ENCODE results near the gene LGR4.
A peak's percentile ranks its signal among the peaks of the same experiment; 100 is the strongest.

LGR4 gene

DNA sequence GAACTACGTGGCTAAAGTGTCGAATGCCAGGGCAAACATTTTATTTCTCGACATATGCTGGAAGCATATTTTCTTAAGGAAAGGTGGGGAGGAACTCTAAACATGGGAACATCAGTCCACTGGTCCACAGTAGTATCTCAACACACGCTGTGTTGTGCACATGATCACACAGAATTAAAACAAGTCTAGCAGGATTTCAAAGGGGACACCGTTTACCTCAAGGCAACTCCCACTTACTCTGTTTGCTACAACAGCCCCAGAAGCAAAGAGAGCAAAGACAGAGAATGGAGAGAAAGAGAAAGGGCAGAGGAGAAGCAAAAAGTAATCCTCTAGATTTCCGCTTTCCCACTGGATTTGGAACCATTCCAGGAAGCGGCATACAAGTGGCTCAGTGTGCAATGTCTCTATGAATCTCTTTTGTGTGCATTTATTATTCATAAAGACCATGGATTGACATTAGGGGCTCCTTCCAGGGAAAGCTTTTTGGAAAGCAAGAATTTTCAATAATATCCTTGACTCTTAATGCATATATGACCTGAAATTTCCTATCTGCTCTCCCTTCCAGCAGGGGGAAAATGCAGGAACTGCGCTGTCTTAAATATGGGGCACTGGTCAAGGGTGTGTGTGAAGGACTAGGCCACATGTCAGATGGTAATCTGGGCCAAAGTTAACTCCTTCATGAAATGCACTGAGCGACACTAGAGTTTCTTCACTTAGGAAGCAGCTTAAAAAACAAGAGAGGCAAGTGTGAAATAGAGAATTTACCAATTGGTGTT is 74.8 kb downstream of the LGR4 start:
- peak; percentile 53 for DNase-seq

DNA sequence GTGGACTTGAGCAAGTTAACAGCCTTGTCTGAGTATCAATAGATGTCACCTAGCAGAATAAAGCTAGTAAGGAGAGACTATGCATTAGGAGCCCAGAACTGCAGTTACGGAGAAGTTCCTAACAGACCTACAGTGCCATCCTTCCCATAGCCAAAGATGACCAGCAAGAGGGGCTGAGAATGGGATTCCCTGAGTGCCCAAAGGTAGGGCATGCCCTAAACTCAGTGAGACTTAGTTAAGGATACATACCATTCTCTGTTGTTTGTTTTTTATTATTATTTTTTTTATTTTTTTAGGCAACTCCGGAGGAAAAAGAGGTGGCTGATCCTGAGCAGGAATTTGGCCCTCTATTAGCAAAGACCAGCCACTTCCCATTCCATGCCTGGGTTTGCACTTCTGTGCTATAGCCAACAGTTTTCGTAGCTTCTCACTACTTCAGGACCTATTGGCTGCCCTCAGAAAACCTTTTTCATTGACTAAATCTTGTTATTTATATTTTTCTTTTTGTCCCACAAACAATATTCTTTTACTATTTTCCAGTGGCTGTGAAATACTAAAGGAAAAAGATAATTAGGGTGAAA is 76.2 kb downstream of the LGR4 start:
- no peak for DNase-seq

DNA sequence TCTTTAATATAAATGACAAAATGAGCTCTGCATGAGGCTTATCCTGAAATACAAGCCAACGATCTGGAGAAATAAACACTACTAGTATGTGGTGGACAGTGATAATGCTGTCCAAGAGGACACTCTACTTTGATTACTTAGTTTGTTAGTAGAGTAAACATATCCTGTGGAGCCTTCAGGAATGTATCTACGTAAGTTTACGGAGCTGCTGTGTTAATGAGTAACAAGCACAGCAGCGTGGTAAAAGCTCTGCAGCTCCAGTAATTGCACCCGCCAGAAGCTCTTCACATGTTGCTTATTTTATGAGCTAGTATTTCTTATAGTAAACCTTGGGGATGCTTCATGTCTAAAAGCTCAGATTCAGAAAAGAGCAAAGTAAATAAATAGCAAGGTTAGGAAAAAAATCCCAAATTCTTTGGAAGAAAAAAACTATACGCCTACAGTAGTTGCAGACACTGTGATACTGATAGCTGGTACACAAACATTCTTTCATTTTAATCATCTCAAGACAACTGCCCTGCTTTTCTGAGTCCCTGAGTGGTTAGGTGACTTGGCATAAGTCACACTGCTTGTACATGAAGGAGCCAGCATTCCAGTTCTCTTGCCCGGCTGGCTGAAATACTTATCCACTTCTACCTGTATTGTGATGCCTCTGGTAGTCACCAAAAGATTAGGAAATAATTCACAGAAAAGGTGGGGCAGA is 76.9 kb downstream of the LGR4 start:
- DNase-seq: no peak

DNA sequence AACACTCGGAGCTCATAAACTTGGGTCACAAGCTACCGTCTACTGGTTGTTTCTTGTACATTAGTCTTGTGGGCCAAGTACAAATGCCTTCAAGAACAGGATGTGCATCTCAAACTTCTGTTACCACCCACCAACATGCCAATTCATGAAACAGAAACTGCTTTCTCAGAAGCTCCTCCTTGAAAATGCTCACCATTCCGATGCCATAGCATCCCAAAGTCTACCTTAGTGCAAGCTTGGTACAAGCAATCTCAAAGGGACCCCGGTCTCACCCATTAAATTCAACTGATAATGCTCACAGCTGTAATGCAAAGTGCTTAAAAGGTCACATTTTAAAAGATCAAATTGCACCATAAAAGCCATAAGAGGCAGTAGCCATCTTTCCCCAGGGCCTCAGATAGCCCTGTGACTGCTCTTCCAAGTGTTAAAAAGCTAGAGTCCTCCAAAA is 77.8 kb downstream of the LGR4 start:
- DNase-seq: no peak

DNA sequence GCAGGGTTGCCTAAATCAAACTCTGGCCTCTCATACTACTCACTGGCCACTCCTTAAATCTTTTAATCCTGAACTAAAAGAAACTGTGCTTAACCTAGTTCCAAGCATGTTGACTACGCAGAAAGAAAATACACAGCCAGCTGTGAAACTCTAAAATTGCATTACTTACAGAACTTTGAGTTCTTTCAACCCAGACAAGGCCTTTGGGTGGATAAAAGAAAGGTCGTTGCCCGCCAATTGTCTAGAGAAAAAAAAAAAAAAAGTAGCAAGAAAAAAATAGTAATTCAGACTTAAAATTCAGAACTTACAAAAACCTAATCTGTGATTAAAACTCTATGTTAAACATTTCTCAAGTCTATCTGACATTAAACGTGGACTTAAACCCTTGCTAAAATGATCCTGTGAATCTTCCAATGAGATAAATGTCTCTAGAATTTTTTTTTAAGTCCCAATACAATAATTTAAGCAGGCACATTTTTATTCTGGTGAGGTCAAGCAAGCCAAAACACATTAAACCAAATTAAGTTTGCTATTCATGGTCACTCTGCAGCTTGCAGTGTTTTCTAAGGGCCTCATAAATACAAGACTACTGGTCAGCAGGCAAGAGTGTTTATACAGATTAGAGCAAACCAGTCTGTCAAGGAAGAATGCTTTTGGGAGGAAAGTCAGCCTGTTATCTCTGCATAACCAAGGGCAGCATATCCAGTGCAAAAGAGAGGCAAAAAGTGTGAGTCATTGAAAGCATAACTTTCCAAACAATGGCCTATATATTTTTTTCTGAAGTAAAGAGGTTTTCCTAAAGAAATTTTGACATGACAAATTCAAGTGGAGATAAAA is 80.1 kb downstream of the LGR4 start:
- DNase-seq: peak; percentile 87

DNA sequence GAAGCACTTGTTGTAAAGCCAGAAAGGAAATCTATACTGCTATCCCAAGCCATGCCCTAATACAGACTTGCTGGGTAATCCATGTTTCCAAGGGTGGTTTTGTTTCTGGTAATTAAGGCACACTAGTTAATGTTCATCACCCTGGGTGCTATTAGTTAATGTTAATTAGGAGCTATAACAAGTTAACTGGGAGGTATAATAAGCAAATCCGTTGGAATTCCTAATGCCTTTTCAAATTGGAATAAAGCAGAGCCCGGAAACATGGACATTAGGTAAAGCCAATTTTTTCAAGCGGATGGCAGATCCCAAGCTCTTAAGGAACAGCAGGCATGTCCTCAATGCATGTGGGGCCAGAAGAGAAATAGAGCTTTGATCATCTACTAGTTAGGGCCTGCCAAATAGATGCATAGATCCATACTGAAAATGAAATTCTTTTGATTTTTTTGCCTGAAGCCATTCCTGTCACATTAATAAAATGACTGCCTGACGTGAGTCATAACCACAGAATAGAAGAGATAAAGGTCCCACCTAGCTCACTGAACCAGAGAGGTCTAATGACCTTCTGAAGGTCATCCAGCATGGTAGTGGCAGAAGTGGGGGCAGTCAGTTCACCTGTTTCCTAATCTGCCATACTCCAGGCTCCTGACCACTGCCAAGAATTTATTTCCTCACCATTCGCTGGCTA is 81.1 kb downstream of the LGR4 start:
- DNase-seq: no peak

DNA sequence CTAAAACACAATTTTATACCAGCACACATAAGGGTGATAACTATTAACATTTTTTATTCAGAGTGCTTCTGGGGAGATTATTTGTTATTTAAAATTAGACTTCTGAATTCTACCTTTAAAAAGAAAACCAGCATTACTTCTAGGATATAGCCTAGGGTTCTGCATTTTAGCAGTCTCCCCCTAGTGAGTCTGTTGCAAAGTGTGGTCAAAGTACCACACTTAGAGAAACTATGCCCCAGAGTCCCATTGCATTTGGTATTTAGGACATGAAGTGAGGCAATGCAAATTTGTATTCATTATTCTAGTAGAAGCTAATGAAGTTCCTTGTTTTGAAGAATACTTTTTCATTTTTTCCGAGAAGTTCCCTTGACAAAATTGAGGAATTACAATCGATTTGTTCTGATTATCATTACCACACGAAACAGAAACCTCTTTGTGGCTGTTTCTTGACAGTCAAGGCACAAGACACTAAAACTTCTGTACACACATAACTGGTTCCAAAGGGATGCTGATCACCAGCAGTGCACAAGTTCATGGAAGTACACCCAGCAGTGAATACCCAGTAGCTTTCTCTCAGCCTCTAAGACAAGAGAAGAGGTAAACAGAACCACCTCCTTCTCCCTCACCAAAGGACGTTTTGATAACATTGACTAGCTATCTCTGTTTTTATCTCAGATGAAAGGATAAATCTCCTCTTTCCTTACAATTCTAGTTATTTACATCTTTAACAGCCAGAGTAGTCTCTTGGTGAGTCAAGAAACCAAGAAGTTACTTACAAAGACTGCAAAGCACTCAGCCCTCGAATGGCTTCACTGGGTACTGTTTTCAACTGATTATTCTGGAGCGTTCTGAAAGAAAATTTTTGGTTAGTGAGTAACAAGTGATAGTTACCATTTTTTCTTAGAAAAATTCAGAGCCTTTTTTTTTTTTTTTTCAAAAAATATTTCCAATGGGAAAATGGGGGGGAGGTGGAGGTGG is 82.0 kb downstream of the LGR4 start:
- peak; percentile 51 for DNase-seq

DNA sequence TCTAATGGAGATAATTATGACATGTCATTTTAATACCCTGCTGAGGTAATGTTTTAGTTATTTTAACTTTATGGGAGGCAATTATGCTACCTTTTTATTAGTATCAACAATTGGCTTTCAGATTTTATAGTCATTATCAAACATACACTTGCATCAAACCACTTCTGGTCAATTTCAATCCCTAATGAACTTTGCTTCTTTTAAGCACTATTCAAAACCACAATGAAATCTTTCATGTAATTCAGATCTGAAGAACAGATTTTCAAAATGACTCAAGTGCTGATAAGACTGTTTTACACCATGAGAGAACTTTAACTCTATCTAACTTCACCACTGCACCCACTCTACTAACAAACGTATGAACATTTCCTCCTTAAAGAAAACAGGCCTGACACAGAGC is 83.7 kb downstream of the LGR4 start:
- DNase-seq: peak; percentile 54

DNA sequence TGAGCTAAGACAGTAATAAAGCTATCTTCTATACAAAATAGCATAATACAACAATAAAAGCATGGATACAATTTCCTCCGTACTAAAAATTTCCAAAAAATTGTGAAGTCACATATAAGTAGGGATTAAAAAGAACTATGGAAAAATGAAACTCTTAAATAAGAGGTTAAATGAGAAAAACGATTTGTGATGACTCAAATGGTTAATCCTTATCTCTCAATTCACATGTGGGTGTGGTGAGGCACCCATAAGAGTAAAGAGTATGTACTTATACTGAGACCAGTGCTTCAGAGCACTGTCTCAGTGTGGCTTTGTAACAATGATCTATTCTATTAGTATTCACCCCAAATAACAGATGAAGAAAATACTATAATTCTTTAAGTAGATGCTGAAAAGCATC is 84.6 kb downstream of the LGR4 start:
- peak; percentile 82 for DNase-seq

DNA sequence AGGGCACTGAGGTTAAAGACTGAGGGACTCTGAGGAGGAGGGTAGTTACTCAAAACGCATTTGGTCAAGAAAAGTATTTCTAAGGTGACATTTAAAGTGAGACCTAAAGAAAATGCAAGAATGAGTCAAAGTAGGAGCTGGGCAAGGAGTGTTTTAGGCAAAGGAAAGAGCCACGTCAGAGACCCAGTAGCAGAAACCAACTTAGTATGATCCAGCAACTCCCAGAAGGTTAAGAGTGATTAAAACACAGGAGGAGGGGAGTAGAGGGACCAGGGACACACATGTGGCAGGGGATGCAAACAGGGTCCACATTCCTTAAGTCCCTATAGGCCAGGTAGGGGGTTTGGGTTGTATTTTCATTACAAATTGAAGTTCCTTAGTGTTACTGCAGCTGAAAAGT is 85.2 kb downstream of the LGR4 start:
- peak; percentile 34 for DNase-seq

DNA sequence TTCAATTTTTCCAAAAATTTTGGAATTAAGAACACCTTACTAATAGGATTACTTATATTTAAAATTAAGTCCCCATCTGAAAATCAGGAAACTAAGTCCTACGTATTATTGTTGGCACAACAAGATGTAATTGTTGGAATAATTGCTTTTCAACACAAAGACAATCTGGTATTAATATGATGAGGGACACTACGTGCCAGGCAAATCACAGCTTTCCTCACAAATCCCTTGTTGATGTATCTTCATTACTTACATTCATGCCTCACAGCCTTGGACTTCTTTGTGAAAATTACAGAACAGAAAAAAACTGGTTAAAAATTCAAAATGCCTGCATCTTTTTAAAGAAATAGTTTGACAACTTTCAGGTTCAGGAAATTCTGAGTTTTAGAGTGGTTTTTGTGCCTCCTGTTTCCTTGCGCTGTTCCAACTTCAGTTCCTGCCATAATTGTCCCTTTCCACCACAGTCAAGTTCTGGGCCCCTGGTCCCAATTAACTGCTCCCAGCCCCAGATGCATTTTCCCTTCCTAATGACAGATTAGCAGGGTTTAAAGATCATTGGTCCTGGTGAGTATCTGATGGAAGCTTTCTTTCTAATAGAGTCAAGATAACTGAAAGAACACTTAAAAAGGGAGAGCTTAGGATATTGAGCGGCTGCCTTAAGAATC is 86.3 kb downstream of the LGR4 start:
- DNase-seq: no peak

DNA sequence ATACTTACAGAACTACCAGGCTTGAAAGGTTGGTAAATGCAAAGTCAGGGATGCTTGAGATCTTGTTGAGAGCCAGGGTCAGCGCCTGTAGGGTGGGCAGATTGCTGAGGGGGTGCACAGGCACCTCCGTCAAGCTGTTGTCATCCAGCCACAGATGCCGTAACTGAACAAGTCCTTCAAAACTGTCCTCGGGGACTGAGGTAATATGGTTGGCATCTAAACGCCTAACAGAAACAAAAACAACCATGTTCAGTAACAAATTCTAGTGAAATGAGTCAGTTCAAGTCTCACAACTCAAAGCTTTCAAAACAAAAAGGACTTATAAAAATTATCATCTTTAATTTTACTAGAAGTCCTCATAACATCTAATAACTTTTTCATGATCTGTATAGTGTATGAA is 87.3 kb downstream of the LGR4 start:
- DNase-seq: no peak

DNA sequence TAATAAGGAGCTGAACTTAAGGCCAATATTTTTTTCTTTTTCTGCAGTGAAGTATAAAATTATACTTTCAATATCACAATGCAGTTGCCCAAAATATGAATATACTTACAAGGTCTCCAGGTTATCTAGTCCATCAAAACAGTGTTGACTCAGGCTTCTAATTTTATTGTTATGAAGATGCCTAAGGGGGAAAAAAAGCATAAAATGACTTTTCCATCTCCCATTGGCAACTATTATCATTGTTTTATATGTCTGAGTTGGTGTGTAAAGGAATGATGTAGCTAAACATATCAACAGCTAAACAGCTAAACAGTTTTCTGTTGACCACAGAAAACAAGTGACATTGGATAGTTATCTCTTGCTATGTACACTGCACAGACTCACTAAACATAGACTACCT is 88.4 kb downstream of the LGR4 start:
- DNase-seq: peak; percentile 22

DNA sequence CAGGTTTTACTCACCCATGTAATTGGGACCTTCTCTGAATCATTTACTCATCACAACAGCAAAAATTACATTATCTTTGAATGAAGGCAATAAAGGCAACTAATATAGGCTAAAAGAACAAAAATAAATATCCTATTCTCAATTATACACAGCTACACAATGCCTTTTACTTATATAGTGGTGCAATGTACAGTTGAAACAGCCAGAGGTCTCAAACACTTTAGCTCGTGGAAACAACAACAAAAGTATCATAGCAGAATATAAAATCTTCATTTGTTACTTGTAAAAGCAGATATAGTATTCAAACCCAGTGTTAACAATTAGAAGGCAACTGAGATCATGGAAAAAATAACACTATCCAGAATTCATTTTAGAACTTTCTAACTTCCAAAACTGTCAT is 88.9 kb downstream of the LGR4 start:
- peak; percentile 18 for DNase-seq

DNA sequence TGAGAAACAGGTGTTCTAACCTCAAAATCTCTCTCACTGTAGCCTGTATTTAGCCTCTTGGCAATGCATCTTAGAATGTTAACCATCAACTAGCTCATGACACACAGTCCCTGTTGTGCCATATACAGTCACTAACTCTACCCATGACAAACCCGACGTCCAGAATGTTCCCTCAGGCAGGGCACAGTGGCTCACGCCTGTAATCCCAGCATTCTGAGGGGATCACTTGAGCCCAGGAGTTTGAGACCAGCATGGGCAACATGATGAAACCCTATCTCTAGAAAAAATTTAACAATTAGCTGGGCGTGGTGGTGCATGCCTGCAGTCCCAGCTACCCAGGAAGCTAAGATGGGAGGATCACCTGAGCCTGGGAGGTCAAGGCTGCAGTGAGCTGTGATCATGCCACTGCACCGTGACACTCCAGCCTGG is 91.3 kb downstream of the LGR4 start:
- no peak for DNase-seq

DNA sequence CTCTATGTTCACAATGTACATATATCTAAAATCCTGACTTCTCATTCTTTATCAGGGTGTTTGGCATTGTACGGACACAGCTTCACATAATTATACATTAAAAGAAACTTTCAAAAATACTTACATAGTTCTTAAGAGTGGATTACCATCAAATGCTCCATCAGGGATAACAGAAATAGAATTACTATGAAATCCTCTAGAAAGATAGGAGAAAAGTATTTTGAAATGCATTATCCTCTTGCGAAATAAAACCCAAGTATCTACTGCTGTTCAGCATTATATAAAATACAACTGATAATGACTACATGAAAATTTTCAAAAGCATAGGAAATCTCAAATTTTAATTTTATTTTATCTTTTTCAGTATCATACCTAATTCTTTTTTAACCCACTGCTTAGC is 91.8 kb downstream of the LGR4 start:
- no peak for DNase-seq

DNA sequence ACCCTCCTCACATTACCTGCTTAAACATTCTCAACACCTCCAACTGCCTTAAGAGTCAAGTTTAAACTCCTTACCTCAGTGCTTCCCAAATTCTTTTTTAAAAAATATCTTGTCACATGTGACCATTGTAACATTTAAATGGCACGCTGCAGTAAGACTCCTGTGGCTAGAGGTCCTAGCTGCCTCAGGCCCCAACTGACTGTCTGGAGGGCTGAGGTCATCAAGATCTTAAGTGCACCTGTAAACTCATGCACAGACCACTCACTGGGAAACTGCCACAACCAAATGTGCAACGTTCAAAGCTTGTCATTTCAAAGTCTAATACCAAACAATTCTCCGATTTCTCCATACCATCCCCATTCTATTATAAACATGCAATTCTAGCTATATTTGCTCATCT is 93.1 kb downstream of the LGR4 start:
- DNase-seq: no peak

DNA sequence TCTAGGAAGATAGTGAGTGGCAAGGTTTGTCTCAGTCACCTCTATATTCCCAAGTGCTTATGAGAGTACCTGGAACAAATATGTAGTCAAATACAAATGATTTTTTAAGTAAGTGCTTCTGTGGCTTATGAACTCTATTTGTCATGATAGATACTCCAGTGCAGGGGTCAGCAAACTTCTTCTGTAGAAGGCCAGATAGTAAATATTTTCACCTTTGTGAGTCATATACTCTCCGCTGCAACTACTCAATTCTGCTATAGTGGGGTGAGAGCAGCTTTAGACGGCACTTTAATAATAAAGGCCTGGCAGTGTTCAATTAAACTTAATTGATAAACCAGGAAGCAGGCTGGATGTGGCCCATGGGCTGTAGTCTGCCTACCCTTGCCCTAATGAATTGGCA is 97.2 kb downstream of the LGR4 start:
- DNase-seq: no peak

DNA sequence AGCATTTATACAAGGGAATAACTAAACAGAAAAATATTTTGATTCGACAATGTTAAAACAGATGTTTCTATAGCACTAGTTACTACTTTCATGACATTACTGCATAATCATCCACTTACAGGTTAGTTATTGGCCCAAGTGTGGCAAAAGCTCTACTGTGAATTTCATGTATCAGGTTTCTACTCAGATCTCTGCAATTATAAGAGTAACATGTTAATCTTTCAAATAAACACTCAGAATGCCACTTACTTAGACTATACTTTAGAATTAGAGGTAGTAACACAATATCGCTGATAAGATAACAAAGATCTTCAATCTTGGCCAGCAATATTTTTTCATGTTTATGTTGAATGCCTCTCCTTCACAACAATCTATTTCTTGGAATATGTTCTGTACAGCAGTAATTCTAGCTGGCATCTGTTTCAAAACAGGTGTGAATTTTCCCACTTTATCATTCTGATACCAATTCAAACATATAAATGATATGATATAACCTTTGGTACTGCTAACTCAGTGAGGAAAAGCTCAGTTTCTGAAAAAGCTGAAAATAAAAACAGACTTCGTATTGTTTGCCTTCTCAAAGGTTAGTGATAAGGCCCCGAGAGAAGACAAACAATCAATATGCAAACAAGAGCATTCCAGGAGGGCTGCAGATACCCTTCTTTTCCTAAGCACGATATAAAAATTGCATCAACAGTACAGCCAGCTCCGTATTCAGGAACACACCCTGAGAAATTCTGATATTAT is 98.6 kb downstream of the LGR4 start:
- DNase-seq: no peak

DNA sequence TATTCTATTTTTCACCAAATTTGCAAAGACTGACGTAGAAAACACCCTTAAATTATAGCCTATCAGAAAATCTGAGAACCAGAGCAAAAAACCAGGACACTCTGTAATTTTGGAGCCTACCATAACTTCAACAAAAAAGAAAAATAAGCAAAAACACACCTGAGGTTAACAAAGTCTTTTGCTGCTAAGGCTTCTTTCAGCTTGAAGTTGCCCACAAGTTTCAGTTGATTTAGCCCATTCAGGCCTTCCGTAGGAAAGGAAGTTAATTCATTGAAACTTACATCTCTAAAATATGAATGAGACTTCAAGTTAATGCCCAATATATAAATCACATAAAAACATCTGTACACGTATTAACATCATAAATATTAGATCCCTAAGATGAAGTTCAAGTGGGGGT is 99.2 kb downstream of the LGR4 start:
- DNase-seq: no peak

All from OCI-M1 (cell line).